ENCODE results near the gene HRH2.

DNA sequence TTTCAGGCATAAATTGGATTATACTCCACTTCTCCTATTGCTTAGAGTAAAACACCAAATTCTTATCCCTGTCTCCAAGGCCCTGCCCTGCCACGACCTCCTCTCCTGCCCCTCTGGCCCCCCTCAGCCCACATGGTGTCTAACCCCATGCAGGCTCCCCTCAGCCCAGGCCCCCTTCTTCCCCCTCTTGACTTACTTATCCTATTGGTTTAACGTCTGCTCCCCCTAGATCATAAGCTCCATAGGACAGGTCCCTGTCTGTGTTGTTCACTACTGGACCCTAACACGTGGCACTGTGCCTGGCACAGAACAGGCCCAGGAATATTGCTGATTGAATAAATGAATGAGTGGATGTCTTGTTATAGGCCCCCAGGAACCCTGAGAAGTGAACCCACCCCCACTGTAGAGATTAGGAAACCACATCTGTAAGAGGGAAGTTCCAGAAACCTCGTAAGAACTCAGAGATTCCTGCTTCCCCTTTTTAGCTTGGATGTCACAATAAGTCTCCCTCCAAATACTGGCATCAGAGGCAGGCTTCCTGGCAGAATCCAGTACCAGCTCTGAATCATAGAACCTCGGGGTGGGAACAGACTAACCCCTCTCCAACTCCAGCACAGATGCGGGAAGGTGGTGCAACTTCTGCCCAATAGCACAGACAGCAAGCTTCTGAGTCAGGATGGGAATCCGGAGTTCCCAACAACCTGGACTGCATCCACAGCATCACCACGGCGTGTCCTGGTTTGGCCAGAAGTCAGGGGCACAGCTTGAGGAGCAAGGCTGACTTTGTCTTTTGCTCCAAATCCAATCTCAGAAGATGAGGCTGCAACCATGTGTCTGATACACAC lies 31.5 kb downstream of the HRH2 start:
- TF ChIP-seq CTCF (IDR thresholded peaks at IDR 0.05) = no peak
- TF ChIP-seq POLR2A (IDR thresholded peaks at IDR 0.05) = no peak

Data from lower leg skin (tissue), 3 donors.